Liver (tissue), 9 donors: ENCODE data around the gene UGT2A2. TPM values are rescaled to one million over a fixed set of nuclear protein-coding genes. Genes with fewer than 3 reads are reported as not detected.

Source experiments
- DNase-seq: peaks from one replicate; pipeline ENCODE4 v3.0.0-alpha.2; 2017; ENCODE audit warnings: low spot score
- H3K27ac ChIP-seq, 2 donors: one replicate each; pipeline ENCODE4 v1.7.0; 2013; ENCODE audit warnings: inconsistent platforms in 2 of 2, low read length in 2 of 2, control low read depth in 1 of 2, low read depth in 1 of 2, mild to moderate bottlenecking in 1 of 2
- H3K27me3 ChIP-seq, 4 donors: one replicate each; pipeline versions ENCODE4 v1.6.1 to v1.7.0; 2013; ENCODE audit warnings: low read length in 3 of 4, inconsistent platforms in 1 of 4, mild to moderate bottlenecking in 1 of 4, moderate library complexity in 1 of 4; ENCODE audit not compliant: control insufficient read depth in 4 of 4, insufficient read depth in 4 of 4
- H3K36me3 ChIP-seq, 4 donors: one replicate each; pipeline versions ENCODE4 v1.6.1 to v1.7.0; 2013; ENCODE audit warnings: low read length in 3 of 4, mild to moderate bottlenecking in 3 of 4, low read depth in 1 of 4, moderate library complexity in 1 of 4; ENCODE audit not compliant: control insufficient read depth in 4 of 4, insufficient read depth in 3 of 4
- H3K4me1 ChIP-seq, 4 donors: one replicate each; pipeline versions ENCODE4 v1.6.1 to v1.7.0; 2013; ENCODE audit warnings: low read length in 3 of 4, mild to moderate bottlenecking in 3 of 4, moderate library complexity in 1 of 4; ENCODE audit not compliant: control insufficient read depth in 4 of 4, insufficient read depth in 4 of 4
- H3K4me3 ChIP-seq, 3 donors: one replicate each; pipeline versions ENCODE4 v1.6.1 to v1.7.0; 2013; ENCODE audit warnings: low read length in 3 of 3, control low read depth in 1 of 3, low read depth in 1 of 3, mild to moderate bottlenecking in 1 of 3
- H3K9ac ChIP-seq, 2 donors: one replicate each; pipeline ENCODE4 v1.7.0; 2013; ENCODE audit warnings: low read length in 2 of 2, mild to moderate bottlenecking in 2 of 2, moderate library complexity in 2 of 2, control low read depth in 1 of 2, low read depth in 1 of 2
- H3K9me3 ChIP-seq, 4 donors: one replicate each; pipeline versions ENCODE4 v1.6.1 to v1.7.0; 2013; ENCODE audit warnings: low read length in 3 of 4; ENCODE audit not compliant: control insufficient read depth in 4 of 4
- EGR1 ChIP-seq, 2 donors: IDR thresholded peaks; 2 replicates each; pipeline ENCODE4 v1.6.1; 2016 to 2018; ENCODE audit warnings: antibody characterized with exemption in 2 of 2, low read depth in 2 of 2
- FOXA1 ChIP-seq: IDR thresholded peaks from 2 replicates; pipeline ENCODE4 v1.6.1; 2016; ENCODE audit warnings: antibody characterized with exemption
- FOXA2 ChIP-seq: IDR thresholded peaks from 2 replicates; pipeline ENCODE4 v1.6.1; 2016; ENCODE audit warnings: antibody characterized with exemption
- GABPA ChIP-seq, 2 donors: IDR thresholded peaks in 1 of 2; conservative IDR thresholded peaks in 1 of 2; 2 replicates each; pipeline ENCODE4 v1.6.1; 2016; ENCODE audit warnings: antibody characterized with exemption in 2 of 2, mild to moderate bottlenecking in 1 of 2, moderate library complexity in 1 of 2
- HNF4A ChIP-seq, 2 donors: conservative IDR thresholded peaks; 2 replicates each; pipeline ENCODE4 v1.6.1; 2016; ENCODE audit warnings: antibody characterized with exemption in 2 of 2, mild to moderate bottlenecking in 2 of 2
- HNF4G ChIP-seq: IDR thresholded peaks from 2 replicates; pipeline ENCODE4 v1.6.1; 2016; ENCODE audit warnings: antibody characterized with exemption
- JUND ChIP-seq, 2 donors: IDR thresholded peaks; 2 replicates each; pipeline ENCODE4 v1.6.1; 2016; ENCODE audit warnings: antibody characterized with exemption in 2 of 2
- MAX ChIP-seq: IDR thresholded peaks from 2 replicates; pipeline ENCODE4 v1.6.1; 2016; ENCODE audit warnings: antibody characterized with exemption
- NR2F2 ChIP-seq: IDR thresholded peaks from 2 replicates; pipeline ENCODE4 v1.6.1; 2016; ENCODE audit warnings: antibody characterized with exemption
- RAD21 ChIP-seq, 2 donors: IDR thresholded peaks; 2 replicates each; pipeline ENCODE4 v1.6.1; 2016; ENCODE audit warnings: antibody characterized with exemption in 2 of 2, mild to moderate bottlenecking in 2 of 2
- RXRA ChIP-seq, 2 donors: IDR thresholded peaks; 2 replicates each; pipeline ENCODE4 v1.6.1; 2017 to 2018; ENCODE audit warnings: antibody characterized with exemption in 2 of 2, mild to moderate bottlenecking in 1 of 2
- SP1 ChIP-seq: IDR thresholded peaks from 2 replicates; pipeline ENCODE4 v1.6.1; 2018; ENCODE audit warnings: antibody characterized with exemption, mild to moderate bottlenecking
- TAF1 ChIP-seq: conservative IDR thresholded peaks from 2 replicates; pipeline ENCODE4 v1.6.1; 2016; ENCODE audit warnings: antibody characterized with exemption, mild to moderate bottlenecking
- YY1 ChIP-seq: IDR thresholded peaks from 2 replicates; pipeline ENCODE4 v1.6.1; 2016; ENCODE audit warnings: antibody characterized with exemption, mild to moderate bottlenecking
- WGBS: extraction: QIAGEN DNeasy Blood & Tissue Kit; methylation state at CpG from one replicate; pipeline ENCODE4 v1.1.7; 2013; 5-methylcytosine and 5-hydroxymethylcytosine counted together
- polyA plus RNA-seq, 2 donors: library from polyadenylated mRNA; stranded (reverse) in 1 of 2; unstranded in 1 of 2; fragments of 200-250 nt in 1 of 2; fragments of >200 nt in 1 of 2; fragmentation: Nextera tagmentation in 1 of 2; extraction: Ambion mirVana in 1 of 2; gene quantifications; one replicate each; pipeline versions ENCODE4 v1.2.1 to v1.2.3, GENCODE V29; 2013 to 2015
- total RNA-seq, 2 donors: library from RNA; depleted of rRNA; stranded (reverse); fragments of >200 nt; gene quantifications; one replicate each; pipeline ENCODE4 v1.2.3, GENCODE V29; 2014
- TF ChIP-seq, protein P1 (sequence below): IDR thresholded peaks from 2 replicates; pipeline ENCODE4 v1.6.1; 2016; ENCODE audit warnings: antibody characterized with exemption, mild to moderate bottlenecking
- TF ChIP-seq, protein P2 (sequence below): IDR thresholded peaks from 2 replicates; pipeline ENCODE4 v1.6.1; 2016; ENCODE audit warnings: antibody characterized with exemption
- TF ChIP-seq, protein P3 (sequence below): IDR thresholded peaks from 2 replicates; pipeline ENCODE4 v1.6.1; 2016; ENCODE audit warnings: antibody characterized with exemption
- TF ChIP-seq, protein P4 (sequence below): fragments of 150-350 bp; IDR thresholded peaks from 2 replicates; pipeline ENCODE4 v1.5.1; 2017; ENCODE audit warnings: improper control_type of control experiment, low read depth, low read length; ENCODE audit not compliant: missing input control
- donor health status: healthy.
- donor health status: healthy.
- donor health status: healthy.
- donor health status: healthy.
- donor health status: healthy.

UGT2A2 gene
- total and polyA plus RNA-seq, 4 donors = not detected

DNA sequence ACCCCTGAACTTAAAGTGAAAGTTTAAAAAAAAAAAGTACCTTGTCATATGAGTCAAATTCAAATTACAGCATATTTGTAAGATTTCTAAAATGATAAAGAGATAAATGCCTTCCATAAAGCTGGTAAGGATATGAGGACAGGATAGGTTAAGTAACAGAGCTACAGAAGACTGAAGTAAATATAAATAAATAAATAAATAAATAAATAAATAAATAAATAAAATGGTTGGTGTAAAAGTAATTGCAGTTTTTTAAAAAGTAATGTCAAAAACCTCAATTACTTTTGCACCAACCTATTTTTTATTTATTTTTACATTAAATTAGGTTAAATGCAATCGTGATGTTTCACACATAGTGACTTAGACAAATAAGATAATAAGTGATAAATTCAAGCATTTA lies 62.2 kb downstream of the UGT2A2 start:
- 94% methylated on average over 1 of the region's 1 CpG for WGBS
- H3K4me3 ChIP-seq = no peak overlapping the region
- TF ChIP-seq GABPA (IDR thresholded peaks at IDR 0.05 in 1 of 2, conservative IDR thresholded peaks at IDR 0.05 in 1 of 2) (no peak), NR2F2 (no peak), MAX (no peak), SP1 (no peak)

GRCh38 chr4:69576251-69576877 lies 63.1 kb downstream of the UGT2A2 start:
- no peak for DNase-seq
- H3K4me1 ChIP-seq = peaks cover 0 to 3% (median under 1%) of the 10 kb centered on the region in 4 donors
- TF ChIP-seq TAF1 = no peak
- TF ChIP-seq GABPA (IDR thresholded peaks at IDR 0.05 in 1 of 2, conservative IDR thresholded peaks at IDR 0.05 in 1 of 2) = no peak
- TF ChIP-seq JUND (IDR thresholded peaks at IDR 0.05) = no peak
- H3K27me3 ChIP-seq = no peaks in the 10 kb centered on the region
- H3K4me3 ChIP-seq = no peak overlapping the region
- H3K9me3 ChIP-seq = peaks cover 0 to 5% (median 0%) of the 10 kb centered on the region in 4 donors
- H3K36me3 ChIP-seq = no peaks in the 10 kb centered on the region
- no peak overlapping the region for H3K9ac ChIP-seq
- 96% methylated on average over 24 of the region's 24 CpGs for WGBS
- no peak overlapping the region for H3K27ac ChIP-seq

More for the DNA sequence above, 62.2 kb downstream of the UGT2A2 start:
- no peak for DNase-seq
- Histone ChIP-seq H3K9me3 (peaks cover 0 to 5% (median 0%) of the 10 kb centered on the region in 4 donors), H3K36me3 (no peaks in the 10 kb centered on the region), H3K27me3 (no peaks in the 10 kb centered on the region), H3K27ac (no peak overlapping the region), H3K9ac (no peak overlapping the region), H3K4me1 (no peaks in the 10 kb centered on the region)

DNA sequence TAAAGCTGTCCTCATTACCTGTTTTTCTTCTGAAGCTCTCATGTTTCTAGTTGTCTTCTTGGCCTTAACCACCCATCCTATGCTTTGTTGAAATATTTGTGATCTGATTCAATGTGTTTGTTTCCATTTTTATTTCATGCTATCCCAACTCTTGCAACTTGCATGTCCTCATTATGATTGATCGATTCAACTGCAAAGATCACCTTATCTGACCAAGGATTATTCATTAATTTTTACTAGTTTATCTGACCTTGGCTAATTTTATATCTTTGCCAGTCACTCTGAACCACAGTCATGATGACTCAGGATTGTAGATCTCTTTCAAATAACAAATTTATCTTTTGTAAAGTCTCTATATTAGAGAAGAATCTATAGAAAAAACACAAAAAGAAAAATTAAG lies 70.7 kb downstream of the UGT2A2 start:
- H3K9ac ChIP-seq = no peak overlapping the region
- TF ChIP-seq MAX (peak; percentile 39), RAD21 (IDR thresholded peaks at IDR 0.05) (peak; percentile 44 to 49), RXRA (IDR thresholded peaks at IDR 0.05) (peak; percentile 81), EGR1 (IDR thresholded peaks at IDR 0.05; ENCODE audit: low read depth in 2 of 2) (no peak), TAF1 (peak; percentile 65), JUND (IDR thresholded peaks at IDR 0.05) (peak; percentile 37 to 51), FOXA1 (no peak), YY1 (peak; percentile 78), HNF4G (no peak), NR2F2 (no peak), GABPA (IDR thresholded peaks at IDR 0.05 in 1 of 2, conservative IDR thresholded peaks at IDR 0.05 in 1 of 2) (no peak), FOXA2 (peak; percentile 7), HNF4A (conservative IDR thresholded peaks at IDR 0.05) (peak; percentile 44 to 60), SP1 (peak; percentile 61)
- TF ChIP-seq, protein P1, sequence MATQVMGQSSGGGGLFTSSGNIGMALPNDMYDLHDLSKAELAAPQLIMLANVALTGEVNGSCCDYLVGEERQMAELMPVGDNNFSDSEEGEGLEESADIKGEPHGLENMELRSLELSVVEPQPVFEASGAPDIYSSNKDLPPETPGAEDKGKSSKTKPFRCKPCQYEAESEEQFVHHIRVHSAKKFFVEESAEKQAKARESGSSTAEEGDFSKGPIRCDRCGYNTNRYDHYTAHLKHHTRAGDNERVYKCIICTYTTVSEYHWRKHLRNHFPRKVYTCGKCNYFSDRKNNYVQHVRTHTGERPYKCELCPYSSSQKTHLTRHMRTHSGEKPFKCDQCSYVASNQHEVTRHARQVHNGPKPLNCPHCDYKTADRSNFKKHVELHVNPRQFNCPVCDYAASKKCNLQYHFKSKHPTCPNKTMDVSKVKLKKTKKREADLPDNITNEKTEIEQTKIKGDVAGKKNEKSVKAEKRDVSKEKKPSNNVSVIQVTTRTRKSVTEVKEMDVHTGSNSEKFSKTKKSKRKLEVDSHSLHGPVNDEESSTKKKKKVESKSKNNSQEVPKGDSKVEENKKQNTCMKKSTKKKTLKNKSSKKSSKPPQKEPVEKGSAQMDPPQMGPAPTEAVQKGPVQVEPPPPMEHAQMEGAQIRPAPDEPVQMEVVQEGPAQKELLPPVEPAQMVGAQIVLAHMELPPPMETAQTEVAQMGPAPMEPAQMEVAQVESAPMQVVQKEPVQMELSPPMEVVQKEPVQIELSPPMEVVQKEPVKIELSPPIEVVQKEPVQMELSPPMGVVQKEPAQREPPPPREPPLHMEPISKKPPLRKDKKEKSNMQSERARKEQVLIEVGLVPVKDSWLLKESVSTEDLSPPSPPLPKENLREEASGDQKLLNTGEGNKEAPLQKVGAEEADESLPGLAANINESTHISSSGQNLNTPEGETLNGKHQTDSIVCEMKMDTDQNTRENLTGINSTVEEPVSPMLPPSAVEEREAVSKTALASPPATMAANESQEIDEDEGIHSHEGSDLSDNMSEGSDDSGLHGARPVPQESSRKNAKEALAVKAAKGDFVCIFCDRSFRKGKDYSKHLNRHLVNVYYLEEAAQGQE = peak; percentile 29
- TF ChIP-seq, protein P2, sequence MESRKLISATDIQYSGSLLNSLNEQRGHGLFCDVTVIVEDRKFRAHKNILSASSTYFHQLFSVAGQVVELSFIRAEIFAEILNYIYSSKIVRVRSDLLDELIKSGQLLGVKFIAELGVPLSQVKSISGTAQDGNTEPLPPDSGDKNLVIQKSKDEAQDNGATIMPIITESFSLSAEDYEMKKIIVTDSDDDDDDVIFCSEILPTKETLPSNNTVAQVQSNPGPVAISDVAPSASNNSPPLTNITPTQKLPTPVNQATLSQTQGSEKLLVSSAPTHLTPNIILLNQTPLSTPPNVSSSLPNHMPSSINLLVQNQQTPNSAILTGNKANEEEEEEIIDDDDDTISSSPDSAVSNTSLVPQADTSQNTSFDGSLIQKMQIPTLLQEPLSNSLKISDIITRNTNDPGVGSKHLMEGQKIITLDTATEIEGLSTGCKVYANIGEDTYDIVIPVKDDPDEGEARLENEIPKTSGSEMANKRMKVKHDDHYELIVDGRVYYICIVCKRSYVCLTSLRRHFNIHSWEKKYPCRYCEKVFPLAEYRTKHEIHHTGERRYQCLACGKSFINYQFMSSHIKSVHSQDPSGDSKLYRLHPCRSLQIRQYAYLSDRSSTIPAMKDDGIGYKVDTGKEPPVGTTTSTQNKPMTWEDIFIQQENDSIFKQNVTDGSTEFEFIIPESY = no peak
- TF ChIP-seq, protein P3, sequence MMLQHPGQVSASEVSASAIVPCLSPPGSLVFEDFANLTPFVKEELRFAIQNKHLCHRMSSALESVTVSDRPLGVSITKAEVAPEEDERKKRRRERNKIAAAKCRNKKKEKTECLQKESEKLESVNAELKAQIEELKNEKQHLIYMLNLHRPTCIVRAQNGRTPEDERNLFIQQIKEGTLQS = no peak
- TF ChIP-seq, protein P4, sequence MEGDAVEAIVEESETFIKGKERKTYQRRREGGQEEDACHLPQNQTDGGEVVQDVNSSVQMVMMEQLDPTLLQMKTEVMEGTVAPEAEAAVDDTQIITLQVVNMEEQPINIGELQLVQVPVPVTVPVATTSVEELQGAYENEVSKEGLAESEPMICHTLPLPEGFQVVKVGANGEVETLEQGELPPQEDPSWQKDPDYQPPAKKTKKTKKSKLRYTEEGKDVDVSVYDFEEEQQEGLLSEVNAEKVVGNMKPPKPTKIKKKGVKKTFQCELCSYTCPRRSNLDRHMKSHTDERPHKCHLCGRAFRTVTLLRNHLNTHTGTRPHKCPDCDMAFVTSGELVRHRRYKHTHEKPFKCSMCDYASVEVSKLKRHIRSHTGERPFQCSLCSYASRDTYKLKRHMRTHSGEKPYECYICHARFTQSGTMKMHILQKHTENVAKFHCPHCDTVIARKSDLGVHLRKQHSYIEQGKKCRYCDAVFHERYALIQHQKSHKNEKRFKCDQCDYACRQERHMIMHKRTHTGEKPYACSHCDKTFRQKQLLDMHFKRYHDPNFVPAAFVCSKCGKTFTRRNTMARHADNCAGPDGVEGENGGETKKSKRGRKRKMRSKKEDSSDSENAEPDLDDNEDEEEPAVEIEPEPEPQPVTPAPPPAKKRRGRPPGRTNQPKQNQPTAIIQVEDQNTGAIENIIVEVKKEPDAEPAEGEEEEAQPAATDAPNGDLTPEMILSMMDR = no peak
- no peaks in the 10 kb centered on the region for H3K9me3 ChIP-seq
- H3K4me3 ChIP-seq = no peak overlapping the region
- no peaks in the 10 kb centered on the region for H3K27me3 ChIP-seq
- peaks cover 2 to 15% (median 7%) of the 10 kb centered on the region in 4 donors for H3K4me1 ChIP-seq
- peak overlapping the region in 1 of 2 donors; percentile 9 for H3K27ac ChIP-seq
- WGBS = 40% methylated on average over 1 of the region's 1 CpG
- no peak for DNase-seq
- no peaks in the 10 kb centered on the region for H3K36me3 ChIP-seq
